GM12801 (cell line): ENCODE results near the gene SERTAD4.

ENCODE experiments used
- TF ChIP-seq, protein P1 (sequence below): IDR thresholded peaks from one replicate; pipeline ENCODE4 v1.5.1; 2011; ENCODE audit warnings: control low read depth; ENCODE audit not compliant: insufficient read length; ENCODE audit errors: extremely low read depth

SERTAD4 gene

DNA sequence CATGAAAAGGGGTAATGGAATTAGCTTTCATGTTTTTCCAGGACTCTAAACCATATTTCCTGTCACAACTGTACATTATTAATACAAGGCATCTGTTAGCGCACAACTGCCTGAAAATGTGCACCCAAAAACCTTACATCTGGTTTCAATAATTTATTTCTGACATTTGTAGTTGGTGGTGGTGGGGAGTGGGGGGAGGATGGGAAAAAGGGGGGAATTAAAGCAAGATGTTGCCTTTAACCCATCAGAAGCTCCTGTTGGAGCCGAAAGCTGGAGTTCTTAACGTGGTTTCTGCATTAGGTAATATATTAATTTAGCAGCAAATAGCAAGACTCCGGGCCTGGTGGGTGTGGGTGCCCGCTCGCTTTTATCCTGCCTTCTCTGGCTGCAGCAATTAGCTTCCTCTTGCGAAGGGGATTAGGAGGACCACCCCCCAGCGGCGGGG is 59.2 kb downstream of the SERTAD4 start:
- TF ChIP-seq, protein P1, sequence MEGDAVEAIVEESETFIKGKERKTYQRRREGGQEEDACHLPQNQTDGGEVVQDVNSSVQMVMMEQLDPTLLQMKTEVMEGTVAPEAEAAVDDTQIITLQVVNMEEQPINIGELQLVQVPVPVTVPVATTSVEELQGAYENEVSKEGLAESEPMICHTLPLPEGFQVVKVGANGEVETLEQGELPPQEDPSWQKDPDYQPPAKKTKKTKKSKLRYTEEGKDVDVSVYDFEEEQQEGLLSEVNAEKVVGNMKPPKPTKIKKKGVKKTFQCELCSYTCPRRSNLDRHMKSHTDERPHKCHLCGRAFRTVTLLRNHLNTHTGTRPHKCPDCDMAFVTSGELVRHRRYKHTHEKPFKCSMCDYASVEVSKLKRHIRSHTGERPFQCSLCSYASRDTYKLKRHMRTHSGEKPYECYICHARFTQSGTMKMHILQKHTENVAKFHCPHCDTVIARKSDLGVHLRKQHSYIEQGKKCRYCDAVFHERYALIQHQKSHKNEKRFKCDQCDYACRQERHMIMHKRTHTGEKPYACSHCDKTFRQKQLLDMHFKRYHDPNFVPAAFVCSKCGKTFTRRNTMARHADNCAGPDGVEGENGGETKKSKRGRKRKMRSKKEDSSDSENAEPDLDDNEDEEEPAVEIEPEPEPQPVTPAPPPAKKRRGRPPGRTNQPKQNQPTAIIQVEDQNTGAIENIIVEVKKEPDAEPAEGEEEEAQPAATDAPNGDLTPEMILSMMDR: no peak

DNA sequence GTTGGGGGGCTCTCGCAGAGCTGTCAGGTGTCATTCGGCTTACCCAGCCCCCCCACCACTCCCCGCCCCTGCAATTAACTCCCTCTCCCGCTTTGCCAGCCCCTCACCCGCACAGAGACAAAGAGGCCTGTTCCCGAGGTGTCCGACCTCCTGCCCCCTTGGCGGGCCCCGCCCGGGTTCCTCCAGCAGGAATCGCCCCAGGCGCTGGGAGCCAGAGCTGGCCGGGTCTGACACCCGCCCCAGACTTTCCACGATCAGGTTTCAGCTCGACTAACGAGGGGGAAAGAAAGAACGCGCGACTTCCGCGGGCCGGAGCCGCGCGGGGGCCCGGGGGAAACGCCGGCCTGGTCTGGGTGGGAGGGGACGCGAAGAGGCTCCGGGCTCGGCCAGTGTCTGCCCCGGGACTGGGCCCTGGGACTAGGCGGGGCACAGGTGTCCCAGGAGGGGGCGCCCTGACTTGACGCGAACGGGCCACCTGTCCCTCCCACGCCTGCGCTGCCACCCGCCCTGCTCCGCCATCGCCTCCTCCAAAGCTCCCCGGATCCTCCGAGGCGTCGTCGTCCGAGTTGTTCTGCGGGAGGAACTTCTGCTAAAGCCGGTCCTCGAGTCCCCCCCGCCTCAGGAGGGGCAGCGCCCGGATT is 59.8 kb downstream of the SERTAD4 start:
- TF ChIP-seq, protein P1: no peak

DNA sequence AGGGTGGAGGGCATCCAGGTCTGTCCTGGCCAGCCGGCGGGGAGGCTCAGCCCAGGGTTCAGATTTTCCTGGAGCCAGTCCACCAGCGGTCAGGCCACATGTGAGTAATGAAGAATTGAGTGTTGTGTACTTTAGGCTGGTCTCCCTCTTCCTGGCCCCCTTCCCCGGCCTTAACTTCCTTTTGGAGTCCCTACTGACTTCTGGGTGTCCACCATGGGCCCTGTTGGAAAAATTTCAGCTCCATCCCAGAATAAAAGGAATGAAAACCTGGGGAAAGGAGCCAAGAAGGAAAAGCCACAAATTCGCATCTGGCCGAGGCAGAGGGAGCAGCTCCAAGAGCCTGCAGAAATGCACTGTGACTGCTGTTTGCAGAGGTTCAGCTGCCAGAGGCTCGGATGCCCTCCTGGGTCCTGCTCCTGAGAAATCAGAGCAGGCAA is 60.6 kb downstream of the SERTAD4 start:
- TF ChIP-seq, protein P1: no peak

DNA sequence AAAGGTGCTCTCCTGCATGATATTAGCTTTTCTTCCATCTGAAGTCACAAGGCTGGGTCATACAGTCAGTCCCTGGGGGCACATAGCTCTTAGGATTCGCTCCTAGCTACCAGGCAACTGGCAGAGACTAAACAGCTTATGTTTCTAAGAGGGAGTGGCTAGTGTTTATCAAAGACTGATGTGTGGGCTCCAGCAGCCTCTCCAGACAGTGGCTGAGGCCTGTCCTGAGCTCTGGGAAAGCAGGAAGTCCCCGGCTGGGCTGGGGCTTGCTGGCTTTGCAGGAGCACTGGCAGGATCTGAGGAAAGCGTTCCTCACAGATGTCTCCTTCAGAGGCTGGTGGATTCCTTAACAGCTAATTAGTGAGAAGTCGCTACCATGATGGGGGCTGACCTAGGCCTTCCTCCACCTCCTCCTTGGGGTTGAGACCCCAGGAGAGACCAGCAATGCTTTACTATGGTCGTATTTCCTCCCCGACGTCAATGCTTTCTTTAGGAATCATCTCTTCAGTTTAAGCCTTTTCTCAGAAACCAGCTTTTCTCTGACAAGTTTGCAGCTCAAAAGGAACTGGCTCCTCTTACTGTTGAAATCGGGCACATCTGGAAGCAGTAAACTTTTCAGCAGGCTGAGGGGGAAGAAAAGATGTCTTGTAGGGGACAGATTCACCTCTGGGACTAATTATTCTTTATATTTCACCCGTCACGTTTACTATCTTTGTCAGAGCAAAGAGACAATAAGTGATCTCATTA is 62.6 kb downstream of the SERTAD4 start:
- TF ChIP-seq, protein P1: no peak
